ENCODE measurements around the gene SLC48A1.

SLC48A1 gene

GRCh38 chr12:47751561-47751960 is 21.5 kb upstream of the SLC48A1 start:
- in situ Hi-C loops (cut with HindIII; ENCODE audit: low sequenced_read_pairs): no loop called here
- no peak overlapping the region for H3K4me3 ChIP-seq (ENCODE audit: low read depth, low read length)
- no peak for DNase-seq (ENCODE audit: low read depth)
- no peak for TF ChIP-seq CTCF (IDR thresholded peaks at IDR 0.05; ENCODE audit: low read depth, low read length, missing control alignments)

- in situ Hi-C loops (cut with HindIII; ENCODE audit: low sequenced_read_pairs): no loop called here
- no peak for TF ChIP-seq CTCF (IDR thresholded peaks at IDR 0.05; ENCODE audit: low read depth, low read length, missing control alignments)
- H3K4me3 ChIP-seq (ENCODE audit: low read depth, low read length): no peak overlapping the region
- DNase-seq (ENCODE audit: low read depth): no peak
Measured at GRCh38 chr12:47752121-47752520, 20.9 kb upstream of the SLC48A1 start.

GRCh38 chr12:47752552-47752951 is 20.5 kb upstream of the SLC48A1 start:
- no peak overlapping the region for H3K4me3 ChIP-seq (ENCODE audit: low read depth, low read length)
- no peak for DNase-seq (ENCODE audit: low read depth)
- no peak for TF ChIP-seq CTCF (IDR thresholded peaks at IDR 0.05; ENCODE audit: low read depth, low read length, missing control alignments)
- in situ Hi-C loops (cut with HindIII; ENCODE audit: low sequenced_read_pairs): no loop called here

- in situ Hi-C loops (cut with HindIII; ENCODE audit: low sequenced_read_pairs): no loop called here
- TF ChIP-seq CTCF (IDR thresholded peaks at IDR 0.05; ENCODE audit: low read depth, low read length, missing control alignments): no peak
- H3K4me3 ChIP-seq (ENCODE audit: low read depth, low read length): no peak overlapping the region
- DNase-seq (ENCODE audit: low read depth): no peak
Measured at GRCh38 chr12:47753021-47754001, 19.7 kb upstream of the SLC48A1 start.

GRCh38 chr12:47754126-47754525 is 18.9 kb upstream of the SLC48A1 start:
- TF ChIP-seq CTCF (IDR thresholded peaks at IDR 0.05; ENCODE audit: low read depth, low read length, missing control alignments): no peak
- no peak for DNase-seq (ENCODE audit: low read depth)
- H3K4me3 ChIP-seq (ENCODE audit: low read depth, low read length): no peak overlapping the region
- in situ Hi-C loops (cut with HindIII; ENCODE audit: low sequenced_read_pairs): no loop called here

GRCh38 chr12:47754881-47755280 is 18.2 kb upstream of the SLC48A1 start:
- in situ Hi-C loops (cut with HindIII; ENCODE audit: low sequenced_read_pairs): no loop called here
- no peak for DNase-seq (ENCODE audit: low read depth)
- no peak overlapping the region for H3K4me3 ChIP-seq (ENCODE audit: low read depth, low read length)
- no peak for TF ChIP-seq CTCF (IDR thresholded peaks at IDR 0.05; ENCODE audit: low read depth, low read length, missing control alignments)
